GM19397 (cell line): ENCODE measurements around the gene EEF1A2.

Experiments used
- ATAC-seq: cut with Tn5 transposase; IDR thresholded peaks from one replicate; pipeline ENCODE4 v1.9.1; 2021; ENCODE audit warnings: mild to moderate bottlenecking, moderate library complexity; ENCODE audit not compliant: unreplicated experiment

EEF1A2 gene

GRCh38 chr20:63537525-63538203, 38.8 kb upstream of the EEF1A2 start:
- peak; percentile 74 for ATAC-seq

- ATAC-seq = peak; percentile 3
Measured at GRCh38 chr20:63536997-63537524, 38.2 kb upstream of the EEF1A2 start, which contains the start of gene PTK6. Gene PTK6 (minus strand): TSS chr20:63537376. CDS start chr20:63537314, 62 bp downstream.

- no peak for ATAC-seq
Measured at GRCh38 chr20:63536241-63536977, 37.5 kb upstream of the EEF1A2 start.

- ATAC-seq = no peak
Measured at GRCh38 chr20:63534831-63535651, 36.2 kb upstream of the EEF1A2 start.

- no peak for ATAC-seq
Measured at GRCh38 chr20:63534427-63534830, 35.5 kb upstream of the EEF1A2 start.

- ATAC-seq = no peak
Measured at GRCh38 chr20:63533871-63534393, 35.0 kb upstream of the EEF1A2 start.

GRCh38 chr20:63533388-63533787, 34.5 kb upstream of the EEF1A2 start:
- ATAC-seq = no peak

GRCh38 chr20:63532449-63532971, 33.6 kb upstream of the EEF1A2 start:
- no peak for ATAC-seq

- ATAC-seq = no peak
Measured at GRCh38 chr20:63531686-63532448, 33.0 kb upstream of the EEF1A2 start.

GRCh38 chr20:63530788-63531160, 31.9 kb upstream of the EEF1A2 start:
- no peak for ATAC-seq

- no peak for ATAC-seq
Measured at GRCh38 chr20:63529861-63530787, 31.2 kb upstream of the EEF1A2 start.

- no peak for ATAC-seq
Measured at GRCh38 chr20:63529180-63529860, 30.4 kb upstream of the EEF1A2 start.

GRCh38 chr20:63527184-63527583, 28.3 kb upstream of the EEF1A2 start:
- ATAC-seq = no peak

- ATAC-seq = no peak
Measured at GRCh38 chr20:63525971-63526370, 27.1 kb upstream of the EEF1A2 start.

- ATAC-seq = no peak
Measured at GRCh38 chr20:63525185-63525584, 26.3 kb upstream of the EEF1A2 start.

- ATAC-seq = no peak
Measured at GRCh38 chr20:63522981-63523611, 24.2 kb upstream of the EEF1A2 start.

GRCh38 chr20:63522091-63522868, 23.4 kb upstream of the EEF1A2 start:
- no peak for ATAC-seq
